ENCODE data around the gene USP34.

USP34 gene

GRCh38 chr2:61318553-61318952 is 152.3 kb downstream of the USP34 start:
- Histone ChIP-seq H3K4me3 (ENCODE audit: low read length) (no peak overlapping the region), H3K4me2 (ENCODE audit: low read depth, low read length) (no peak overlapping the region), H3K27me3 (replicated peaks; ENCODE audit: insufficient read depth, low read length) (no peaks in the 10 kb centered on the region), H3K27ac (ENCODE audit: low read length) (no peak overlapping the region), H2AFZ (ENCODE audit: low read length) (no peak overlapping the region), H3K9ac (ENCODE audit: low read length) (no peak overlapping the region), H3K36me3 (replicated peaks; ENCODE audit: insufficient read depth, low read length) (no peaks in the 10 kb centered on the region; the same call in 1 of the 2 replicates), H3F3A (ENCODE audit: insufficient read depth, low read length) (no peaks in the 10 kb centered on the region), H3K9me3 (replicated peaks; ENCODE audit: insufficient read depth, low read length) (no peaks in the 10 kb centered on the region), H3K79me2 (ENCODE audit: low read length) (no peaks in the 10 kb centered on the region), H3K9me2 (replicated peaks; ENCODE audit: insufficient read depth, low read length) (no peaks in the 10 kb centered on the region), H4K20me1 (ENCODE audit: insufficient read depth, low read length) (no peaks in the 10 kb centered on the region), H3K4me1 (ENCODE audit: low read length) (no peaks in the 10 kb centered on the region)
- TF ChIP-seq EZH2phosphoT487 (IDR thresholded peaks at IDR 0.05; ENCODE audit: low read length) (no peak), EZH2 (optimal IDR thresholded peaks at IDR 0.05; ENCODE audit: low read depth, low read length) (no peak), CTCF (IDR thresholded peaks at IDR 0.05; ENCODE audit: low read length) (no peak)
- DNase-seq = no peak

GRCh38 chr2:61295981-61296380 is 174.9 kb downstream of the USP34 start:
- Histone ChIP-seq H3K4me3 (ENCODE audit: low read length) (no peak overlapping the region), H3K36me3 (replicated peaks; ENCODE audit: insufficient read depth, low read length) (peaks cover 4% of the 10 kb centered on the region; the same call in 1 of the 2 replicates), H3K27ac (ENCODE audit: low read length) (no peak overlapping the region), H3K9ac (ENCODE audit: low read length) (no peak overlapping the region), H3K4me1 (ENCODE audit: low read length) (no peaks in the 10 kb centered on the region; the same call in none of the 2 replicates), H3F3A (ENCODE audit: insufficient read depth, low read length) (no peaks in the 10 kb centered on the region), H3K9me3 (replicated peaks; ENCODE audit: insufficient read depth, low read length) (no peaks in the 10 kb centered on the region), H3K79me2 (ENCODE audit: low read length) (no peaks in the 10 kb centered on the region), H4K20me1 (ENCODE audit: insufficient read depth, low read length) (no peaks in the 10 kb centered on the region), H3K9me2 (replicated peaks; ENCODE audit: insufficient read depth, low read length) (no peaks in the 10 kb centered on the region), H3K27me3 (replicated peaks; ENCODE audit: insufficient read depth, low read length) (no peaks in the 10 kb centered on the region), H2AFZ (ENCODE audit: low read length) (no peak overlapping the region), H3K4me2 (ENCODE audit: low read depth, low read length) (no peak overlapping the region)
- TF ChIP-seq EZH2 (optimal IDR thresholded peaks at IDR 0.05; ENCODE audit: low read depth, low read length) = no peak
- TF ChIP-seq CTCF (IDR thresholded peaks at IDR 0.05; ENCODE audit: low read length) = no peak
- no peak for TF ChIP-seq EZH2phosphoT487 (IDR thresholded peaks at IDR 0.05; ENCODE audit: low read length)
- DNase-seq = no peak

DNA sequence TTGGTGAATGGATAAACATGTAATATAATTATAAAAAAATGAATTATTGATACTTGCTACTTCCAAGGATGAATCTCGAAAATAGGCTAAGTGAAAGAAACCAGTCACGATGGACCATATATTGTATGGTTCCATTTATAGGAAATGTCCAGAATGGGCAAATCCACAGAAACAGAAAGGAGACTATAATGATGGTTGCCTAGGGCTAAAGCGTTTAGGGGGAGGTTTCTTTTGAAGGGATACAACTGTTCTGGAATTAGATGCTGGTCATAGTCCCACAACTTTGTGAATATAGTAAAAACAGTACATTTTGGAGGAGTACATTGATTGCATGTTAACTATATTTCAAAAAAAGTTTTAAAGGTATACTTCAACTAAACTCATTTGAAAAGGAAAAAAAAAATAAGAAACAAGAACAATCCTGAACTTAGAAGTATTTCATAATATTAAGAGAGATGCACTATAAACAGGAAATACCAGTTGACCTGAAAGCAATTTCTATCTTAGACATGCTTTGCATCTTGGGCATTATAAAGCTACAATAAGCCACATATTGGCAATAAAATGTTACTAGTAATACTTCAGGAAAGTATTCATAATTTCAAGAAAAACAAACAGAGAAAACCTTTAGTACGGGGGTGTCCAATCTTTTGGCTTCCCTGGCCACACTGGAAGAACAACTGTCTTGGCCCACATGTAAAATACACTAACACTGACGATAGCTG is 178.9 kb downstream of the USP34 start:
- H3K9me3 ChIP-seq (replicated peaks; ENCODE audit: insufficient read depth, low read length) = no peaks in the 10 kb centered on the region
- no peak overlapping the region for H3K9ac ChIP-seq (ENCODE audit: low read length)
- H3K4me2 ChIP-seq (ENCODE audit: low read depth, low read length) = no peak overlapping the region
- H3F3A ChIP-seq (ENCODE audit: insufficient read depth, low read length) = no peaks in the 10 kb centered on the region
- no peak for TF ChIP-seq EZH2phosphoT487 (IDR thresholded peaks at IDR 0.05; ENCODE audit: low read length)
- no peak for TF ChIP-seq CTCF (IDR thresholded peaks at IDR 0.05; ENCODE audit: low read length)
- TF ChIP-seq EZH2 (optimal IDR thresholded peaks at IDR 0.05; ENCODE audit: low read depth, low read length) = no peak
- H2AFZ ChIP-seq (ENCODE audit: low read length) = no peak overlapping the region
- H3K27ac ChIP-seq (ENCODE audit: low read length) = no peak overlapping the region
- peaks cover 3% of the 10 kb centered on the region; the same call in 1 of the 2 replicates for H3K36me3 ChIP-seq (replicated peaks; ENCODE audit: insufficient read depth, low read length)
- H3K27me3 ChIP-seq (replicated peaks; ENCODE audit: insufficient read depth, low read length) = no peaks in the 10 kb centered on the region
- H4K20me1 ChIP-seq (ENCODE audit: insufficient read depth, low read length) = no peaks in the 10 kb centered on the region
- H3K4me3 ChIP-seq (ENCODE audit: low read length) = no peak overlapping the region
- no peaks in the 10 kb centered on the region; the same call in none of the 2 replicates for H3K4me1 ChIP-seq (ENCODE audit: low read length)
- no peak for DNase-seq
- no peaks in the 10 kb centered on the region for H3K79me2 ChIP-seq (ENCODE audit: low read length)
- no peaks in the 10 kb centered on the region for H3K9me2 ChIP-seq (replicated peaks; ENCODE audit: insufficient read depth, low read length)

Measured in MM.1S (cell line).